ENCODE measurements around the gene LRMDA. TPM values are rescaled to one million over a fixed set of nuclear protein-coding genes. Genes with fewer than 3 reads are reported as not detected.
A peak's percentile ranks its signal among the peaks of the same experiment; 100 is the strongest.

LRMDA gene
- total RNA-seq, 3 donors from 2014 or later, result 9.4 to 14.9 (median 10.3) TPM

GRCh38 chr10:75466001-75466400, 34.6 kb downstream of the LRMDA start:
- TF ChIP-seq, protein P1, sequence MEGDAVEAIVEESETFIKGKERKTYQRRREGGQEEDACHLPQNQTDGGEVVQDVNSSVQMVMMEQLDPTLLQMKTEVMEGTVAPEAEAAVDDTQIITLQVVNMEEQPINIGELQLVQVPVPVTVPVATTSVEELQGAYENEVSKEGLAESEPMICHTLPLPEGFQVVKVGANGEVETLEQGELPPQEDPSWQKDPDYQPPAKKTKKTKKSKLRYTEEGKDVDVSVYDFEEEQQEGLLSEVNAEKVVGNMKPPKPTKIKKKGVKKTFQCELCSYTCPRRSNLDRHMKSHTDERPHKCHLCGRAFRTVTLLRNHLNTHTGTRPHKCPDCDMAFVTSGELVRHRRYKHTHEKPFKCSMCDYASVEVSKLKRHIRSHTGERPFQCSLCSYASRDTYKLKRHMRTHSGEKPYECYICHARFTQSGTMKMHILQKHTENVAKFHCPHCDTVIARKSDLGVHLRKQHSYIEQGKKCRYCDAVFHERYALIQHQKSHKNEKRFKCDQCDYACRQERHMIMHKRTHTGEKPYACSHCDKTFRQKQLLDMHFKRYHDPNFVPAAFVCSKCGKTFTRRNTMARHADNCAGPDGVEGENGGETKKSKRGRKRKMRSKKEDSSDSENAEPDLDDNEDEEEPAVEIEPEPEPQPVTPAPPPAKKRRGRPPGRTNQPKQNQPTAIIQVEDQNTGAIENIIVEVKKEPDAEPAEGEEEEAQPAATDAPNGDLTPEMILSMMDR (IDR thresholded peaks at IDR 0.05), result no peak
- no peak for ATAC-seq
- H3K9me3 ChIP-seq, result no peaks in the 10 kb centered on the region
- no peaks in the 10 kb centered on the region for H3K4me1 ChIP-seq (ENCODE audit: low read depth)
- intact Hi-C loops (cut with DNase I, micrococcal nuclease), result no loop called here
- DNase-seq, result no peak
- H3K36me3 ChIP-seq (ENCODE audit: low read depth), result no peaks in the 10 kb centered on the region
- no peak overlapping the region for H3K4me3 ChIP-seq

GRCh38 chr10:75466886-75467285, 35.5 kb downstream of the LRMDA start:
- TF ChIP-seq, protein P1 (IDR thresholded peaks at IDR 0.05), result no peak
- DNase-seq (no peak), ATAC-seq (no peak)
- H3K4me1 ChIP-seq (ENCODE audit: low read depth), result peaks cover 4% of the 10 kb centered on the region
- no peaks in the 10 kb centered on the region for H3K9me3 ChIP-seq
- intact Hi-C loops (cut with DNase I, micrococcal nuclease), result no loop called here
- H3K4me3 ChIP-seq, result no peak overlapping the region
- H3K36me3 ChIP-seq (ENCODE audit: low read depth), result no peaks in the 10 kb centered on the region

DNA sequence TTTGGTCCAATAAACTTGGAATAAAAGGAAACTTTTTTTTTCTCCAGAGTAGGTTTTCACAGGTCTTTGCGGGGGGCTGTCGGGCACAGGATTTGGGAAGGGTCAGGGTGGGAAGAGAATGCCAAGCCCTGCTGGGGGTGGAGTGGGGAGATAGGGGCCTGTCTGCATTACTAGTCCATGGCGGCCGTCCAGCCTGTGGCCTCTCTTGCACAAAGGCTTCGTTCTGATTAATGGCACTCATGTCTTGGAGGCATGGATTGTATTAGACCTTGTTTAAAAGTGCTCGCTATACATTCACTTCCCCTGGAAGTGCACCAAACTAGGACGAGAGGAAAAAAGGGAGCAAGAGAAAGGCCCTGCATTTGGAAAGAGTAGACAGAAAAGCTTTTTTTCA, 37.2 kb downstream of the LRMDA start:
- ATAC-seq, result no peak
- Histone ChIP-seq H3K36me3 (ENCODE audit: low read depth) (no peaks in the 10 kb centered on the region), H3K4me3 (no peak overlapping the region), H3K9me3 (no peaks in the 10 kb centered on the region), H3K4me1 (ENCODE audit: low read depth) (peaks cover 4% of the 10 kb centered on the region)
- DNase-seq, result peak in 1 of 3 donors; percentile 51
- intact Hi-C loops (cut with DNase I, micrococcal nuclease), result no loop called here
- TF ChIP-seq, protein P1 (IDR thresholded peaks at IDR 0.05), result no peak

DNA sequence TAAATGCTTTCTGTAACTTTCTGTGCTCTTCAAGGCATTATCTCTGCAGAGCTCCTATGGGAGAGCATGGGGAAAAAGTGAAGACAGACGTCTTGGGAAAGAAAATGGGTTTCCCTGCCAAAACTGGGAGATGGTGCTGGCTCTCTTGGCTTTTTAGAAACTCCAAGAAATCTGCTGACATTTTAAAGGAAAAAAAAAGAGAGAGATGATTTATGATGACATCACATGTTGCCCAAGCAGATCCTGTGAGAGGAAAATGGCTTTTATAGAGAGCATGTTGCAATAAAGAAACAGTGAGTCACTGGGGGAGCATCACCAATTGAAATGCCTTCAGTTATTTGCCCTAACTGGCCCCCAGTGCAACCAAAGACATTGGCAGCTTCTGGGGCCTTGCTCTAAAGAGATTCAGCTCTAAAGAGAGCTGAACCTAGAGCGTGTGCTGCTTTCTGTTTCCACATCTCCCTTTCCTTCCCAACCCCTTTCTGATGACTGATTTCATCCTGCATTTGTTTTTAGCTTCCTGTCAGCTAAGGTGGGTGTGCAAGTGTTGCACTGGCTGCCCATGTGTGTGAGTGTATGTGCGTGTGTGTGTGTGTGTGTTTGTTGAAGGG, 37.7 kb downstream of the LRMDA start:
- Histone ChIP-seq H3K9me3 (no peaks in the 10 kb centered on the region), H3K36me3 (ENCODE audit: low read depth) (no peaks in the 10 kb centered on the region), H3K4me3 (no peak overlapping the region), H3K4me1 (ENCODE audit: low read depth) (peaks cover 4% of the 10 kb centered on the region)
- peak; percentile 68 for ATAC-seq
- DNase-seq, result no peak
- intact Hi-C loops (cut with DNase I, micrococcal nuclease), result no loop called here
- TF ChIP-seq, protein P1 (IDR thresholded peaks at IDR 0.05), result no peak

GRCh38 chr10:75470901-75471300, 39.5 kb downstream of the LRMDA start:
- H3K4me3 ChIP-seq, result no peak overlapping the region
- DNase-seq, result peak in 2 of 3 donors; percentile 55 to 75
- no peaks in the 10 kb centered on the region for H3K36me3 ChIP-seq (ENCODE audit: low read depth)
- ATAC-seq, result peak; percentile 64
- intact Hi-C loops (cut with DNase I, micrococcal nuclease), result no loop called here
- no peaks in the 10 kb centered on the region for H3K9me3 ChIP-seq
- TF ChIP-seq, protein P1 (IDR thresholded peaks at IDR 0.05), result no peak
- peaks cover 4% of the 10 kb centered on the region for H3K4me1 ChIP-seq (ENCODE audit: low read depth)

DNA sequence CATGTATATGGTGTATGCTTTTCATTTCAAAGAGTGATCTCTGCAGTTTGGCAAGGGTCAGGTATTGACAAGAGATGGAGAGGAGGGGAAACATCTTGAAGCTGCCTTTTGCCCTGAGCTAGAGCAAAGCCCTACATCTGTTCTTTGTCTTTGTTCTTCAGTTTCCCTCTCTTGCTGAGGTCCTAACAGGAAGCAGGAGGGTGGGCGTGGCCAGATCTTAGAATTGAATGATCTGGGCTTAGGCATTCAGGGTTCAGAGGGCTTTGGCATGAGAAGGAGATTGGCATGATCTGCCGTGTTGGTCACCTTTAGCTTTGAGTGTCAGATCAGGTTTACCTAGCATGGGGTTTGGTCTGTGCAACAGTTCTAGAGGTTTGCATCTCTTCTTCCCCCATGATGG, 41.3 kb downstream of the LRMDA start:
- no peaks in the 10 kb centered on the region for H3K9me3 ChIP-seq
- H3K36me3 ChIP-seq (ENCODE audit: low read depth), result no peaks in the 10 kb centered on the region
- intact Hi-C loops (cut with DNase I, micrococcal nuclease), result no loop called here
- ATAC-seq (peak; percentile 28), DNase-seq (peak in 2 of 3 donors; percentile 40 to 69)
- TF ChIP-seq, protein P1 (IDR thresholded peaks at IDR 0.05), result no peak
- H3K4me1 ChIP-seq (ENCODE audit: low read depth), result peaks cover 4% of the 10 kb centered on the region
- H3K4me3 ChIP-seq, result no peak overlapping the region

Data from mucosa of descending colon (tissue), 3 donors.